K562 (cell line): ENCODE data around the gene CSTPP1. TPM values are rescaled to one million over a fixed set of nuclear protein-coding genes. Genes with fewer than 3 reads are reported as not detected.
A peak's percentile ranks its signal among the peaks of the same experiment; 100 is the strongest.

Experiments used
- BRD4 ChIP-seq: fragments of 200-600 bp; sonication (generic); IDR thresholded peaks from 2 replicates; pipeline ENCODE4 v1.6.1; 2017; ENCODE audit warnings: inconsistent platforms
- EGR1 ChIP-seq: fragments of 450-650 bp; conservative IDR thresholded peaks from 2 replicates; pipeline ENCODE4 v1.6.1; 2017; ENCODE audit warnings: mild to moderate bottlenecking
- HNRNPK ChIP-seq: fragments of 200-400 bp; formaldehyde crosslinking; IDR thresholded peaks from one replicate; pipeline ENCODE4 v1.6.1; 2018; ENCODE audit warnings: mild to moderate bottlenecking, low read depth, low read length; ENCODE audit not compliant: poor library complexity, severe bottlenecking
- KAT8 ChIP-seq: fragments of 450-650 bp; IDR thresholded peaks from 2 replicates; pipeline ENCODE4 v1.6.1; 2016; ENCODE audit warnings: low read depth, mild to moderate bottlenecking
- MCM7 ChIP-seq, 2 experiments: fragments of 450-650 bp; IDR thresholded peaks; 2 replicates each; pipeline ENCODE4 v1.6.1; 2016 to 2018
- MTA3 ChIP-seq: fragments of 450-650 bp; formaldehyde crosslinking; IDR thresholded peaks from 2 replicates; pipeline ENCODE4 v1.6.1; 2017; ENCODE audit warnings: mild to moderate bottlenecking, borderline replicate concordance
- NFATC3 ChIP-seq: fragments of 450-650 bp; IDR thresholded peaks from 2 replicates; pipeline ENCODE4 v1.6.1; 2017; ENCODE audit warnings: mild to moderate bottlenecking
- RHOXF2B ChIP-seq: fragments of 250-450 bp; sonication (Bioruptor Pico); conservative IDR thresholded peaks from 2 replicates; pipeline ENCODE4 v1.5.1; 2021
- SMAD4 ChIP-seq: fragments of 250-450 bp; sonication (Bioruptor Pico); conservative IDR thresholded peaks from 2 replicates; pipeline ENCODE4 v1.8.0; 2021; ENCODE audit warnings: inconsistent platforms, mild to moderate bottlenecking, moderate library complexity
- TAF9B ChIP-seq: fragments of 450-650 bp; IDR thresholded peaks from 2 replicates; pipeline ENCODE4 v1.6.1; 2018; ENCODE audit warnings: mild to moderate bottlenecking; ENCODE audit not compliant: partially characterized antibody
- ZNF354B ChIP-seq: fragments of 250-450 bp; sonication (Bioruptor Pico); IDR thresholded peaks from 2 replicates; pipeline ENCODE4 v1.4.0; 2020
- ZNF717 ChIP-seq: fragments of 250-450 bp; sonication (Bioruptor Pico); IDR thresholded peaks from 2 replicates; pipeline ENCODE4 v1.5.0; 2021
- polyA plus RNA-seq, 8 experiments: library from polyadenylated mRNA; depleted of rRNA in 4 of 8; stranded (reverse) in 5 of 8; unstranded in 3 of 8; fragments of >200 nt; fragmentation: Nextera tagmentation in 2 of 8; fragmentation: Illumina TruSeq in 1 of 8; extraction: Ambion mirVana in 2 of 8; extraction: Trizol in 1 of 8; gene quantifications; 2 replicates each; pipeline versions ENCODE4 v1.2.1 to v1.2.3, GENCODE V29; 2011 to 2014; ENCODE audit warnings: inconsistent platforms in 1 of 8, missing spikeins in 1 of 8
- total RNA-seq, 7 experiments: library from RNA; depleted of rRNA in 6 of 7; stranded (reverse); fragments of >200 nt in 6 of 7; fragmentation: Illumina TruSeq in 2 of 7; extraction: Trizol in 2 of 7; gene quantifications; 2 replicates each; pipeline versions ENCODE4 v1.2.1 to v1.2.3, GENCODE V29; 2011 to 2021; ENCODE audit warnings: low replicate concordance in 1 of 7
- TF ChIP-seq, protein P1 (sequence below): fragments of 250-450 bp; sonication (Bioruptor Pico); IDR thresholded peaks from 2 replicates; pipeline ENCODE4 v1.5.0; 2021; ENCODE audit warnings: mild to moderate bottlenecking, borderline replicate concordance
- TF ChIP-seq, protein P2 (sequence below): IDR thresholded peaks from 2 replicates; pipeline ENCODE4 v1.6.1; 2011; ENCODE audit warnings: borderline replicate concordance, low read depth, mild to moderate bottlenecking, moderate library complexity, low read length; ENCODE audit not compliant: insufficient read depth, poor library complexity, severe bottlenecking
- TF ChIP-seq, protein P3 (sequence below): fragments of 450-650 bp; IDR thresholded peaks from 2 replicates; pipeline ENCODE4 v1.6.1; 2016; ENCODE audit warnings: low read depth

CSTPP1 gene
- total and polyA plus RNA-seq, 9 of the 15 experiments (the other 6 are each of a cell fraction or from before 2014, with no cell fraction given), result 6.5 to 17.8 (median 9.2) TPM

DNA sequence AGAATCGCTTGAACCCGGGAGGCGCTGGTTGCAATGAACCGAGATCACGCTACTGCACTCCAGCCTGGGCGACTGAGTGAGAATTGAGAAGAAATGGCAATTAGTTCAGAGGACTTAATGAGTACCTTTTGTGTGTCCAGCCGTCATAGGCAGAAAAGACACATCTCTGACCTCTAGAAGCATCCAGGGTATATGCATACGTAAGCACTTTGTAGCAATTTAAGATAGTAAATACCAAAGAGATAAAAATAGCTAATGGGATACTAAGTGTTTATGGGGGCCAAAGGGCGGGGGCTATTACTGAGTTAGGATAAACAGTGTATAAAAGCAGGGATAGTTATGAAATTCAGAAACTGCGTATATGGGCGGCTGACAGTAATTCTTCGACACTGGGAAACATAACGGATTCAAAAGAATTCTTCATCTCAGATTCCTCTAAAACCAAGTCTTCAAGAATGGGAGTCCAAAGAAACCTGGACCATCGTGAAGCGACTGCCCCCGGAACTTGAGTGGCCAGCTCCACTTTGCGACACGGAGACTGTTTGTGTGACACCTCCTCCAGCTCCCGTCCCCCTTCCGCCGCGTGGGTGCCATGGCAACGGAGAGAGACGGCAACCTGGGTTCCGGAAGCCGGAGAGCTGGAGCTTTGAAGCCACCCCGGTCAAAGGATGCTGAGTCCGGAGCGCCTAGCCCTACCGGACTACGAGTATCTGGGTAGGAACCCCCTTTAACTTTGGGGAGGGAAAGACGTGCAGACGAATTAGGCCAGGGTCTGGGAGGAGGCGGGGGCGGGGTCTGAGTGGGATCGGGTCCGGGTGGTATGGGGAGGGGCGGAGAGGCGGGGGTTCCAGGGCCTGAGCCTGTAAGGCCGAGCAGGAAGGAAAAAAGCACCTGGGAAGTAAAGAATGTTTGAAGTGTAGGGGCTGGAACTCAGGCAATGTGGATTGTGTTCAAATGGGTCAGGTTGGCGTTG is at the start of gene CSTPP1 (continued):
- TF ChIP-seq, protein P1, sequence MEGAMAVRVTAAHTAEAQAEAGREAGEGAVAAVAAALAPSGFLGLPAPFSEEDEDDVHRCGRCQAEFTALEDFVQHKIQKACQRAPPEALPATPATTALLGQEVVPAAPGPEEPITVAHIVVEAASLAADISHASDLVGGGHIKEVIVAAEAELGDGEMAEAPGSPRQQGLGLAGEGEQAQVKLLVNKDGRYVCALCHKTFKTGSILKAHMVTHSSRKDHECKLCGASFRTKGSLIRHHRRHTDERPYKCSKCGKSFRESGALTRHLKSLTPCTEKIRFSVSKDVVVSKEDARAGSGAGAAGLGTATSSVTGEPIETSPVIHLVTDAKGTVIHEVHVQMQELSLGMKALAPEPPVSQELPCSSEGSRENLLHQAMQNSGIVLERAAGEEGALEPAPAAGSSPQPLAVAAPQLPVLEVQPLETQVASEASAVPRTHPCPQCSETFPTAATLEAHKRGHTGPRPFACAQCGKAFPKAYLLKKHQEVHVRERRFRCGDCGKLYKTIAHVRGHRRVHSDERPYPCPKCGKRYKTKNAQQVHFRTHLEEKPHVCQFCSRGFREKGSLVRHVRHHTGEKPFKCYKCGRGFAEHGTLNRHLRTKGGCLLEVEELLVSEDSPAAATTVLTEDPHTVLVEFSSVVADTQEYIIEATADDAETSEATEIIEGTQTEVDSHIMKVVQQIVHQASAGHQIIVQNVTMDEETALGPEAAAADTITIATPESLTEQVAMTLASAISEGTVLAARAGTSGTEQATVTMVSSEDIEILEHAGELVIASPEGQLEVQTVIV (CRISPR knock-in tag), result no peak
- TF ChIP-seq ZNF354B (CRISPR knock-in tag), result no peak
- no peak for TF ChIP-seq HNRNPK
- no peak for TF ChIP-seq BRD4
- peak; percentile 63 for TF ChIP-seq EGR1
- TF ChIP-seq, protein P2, sequence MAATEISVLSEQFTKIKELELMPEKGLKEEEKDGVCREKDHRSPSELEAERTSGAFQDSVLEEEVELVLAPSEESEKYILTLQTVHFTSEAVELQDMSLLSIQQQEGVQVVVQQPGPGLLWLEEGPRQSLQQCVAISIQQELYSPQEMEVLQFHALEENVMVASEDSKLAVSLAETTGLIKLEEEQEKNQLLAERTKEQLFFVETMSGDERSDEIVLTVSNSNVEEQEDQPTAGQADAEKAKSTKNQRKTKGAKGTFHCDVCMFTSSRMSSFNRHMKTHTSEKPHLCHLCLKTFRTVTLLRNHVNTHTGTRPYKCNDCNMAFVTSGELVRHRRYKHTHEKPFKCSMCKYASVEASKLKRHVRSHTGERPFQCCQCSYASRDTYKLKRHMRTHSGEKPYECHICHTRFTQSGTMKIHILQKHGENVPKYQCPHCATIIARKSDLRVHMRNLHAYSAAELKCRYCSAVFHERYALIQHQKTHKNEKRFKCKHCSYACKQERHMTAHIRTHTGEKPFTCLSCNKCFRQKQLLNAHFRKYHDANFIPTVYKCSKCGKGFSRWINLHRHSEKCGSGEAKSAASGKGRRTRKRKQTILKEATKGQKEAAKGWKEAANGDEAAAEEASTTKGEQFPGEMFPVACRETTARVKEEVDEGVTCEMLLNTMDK, result no peak
- 0 out of 2 replicates have a peak, but pooled peaks have one; percentile 25 for TF ChIP-seq MTA3
- TF ChIP-seq RHOXF2B (CRISPR knock-in tag), result no peak
- TF ChIP-seq TAF9B, result peak; percentile 43
- peak; percentile 54; the same call in 1 of the 2 replicates for TF ChIP-seq NFATC3
- TF ChIP-seq, protein P3, sequence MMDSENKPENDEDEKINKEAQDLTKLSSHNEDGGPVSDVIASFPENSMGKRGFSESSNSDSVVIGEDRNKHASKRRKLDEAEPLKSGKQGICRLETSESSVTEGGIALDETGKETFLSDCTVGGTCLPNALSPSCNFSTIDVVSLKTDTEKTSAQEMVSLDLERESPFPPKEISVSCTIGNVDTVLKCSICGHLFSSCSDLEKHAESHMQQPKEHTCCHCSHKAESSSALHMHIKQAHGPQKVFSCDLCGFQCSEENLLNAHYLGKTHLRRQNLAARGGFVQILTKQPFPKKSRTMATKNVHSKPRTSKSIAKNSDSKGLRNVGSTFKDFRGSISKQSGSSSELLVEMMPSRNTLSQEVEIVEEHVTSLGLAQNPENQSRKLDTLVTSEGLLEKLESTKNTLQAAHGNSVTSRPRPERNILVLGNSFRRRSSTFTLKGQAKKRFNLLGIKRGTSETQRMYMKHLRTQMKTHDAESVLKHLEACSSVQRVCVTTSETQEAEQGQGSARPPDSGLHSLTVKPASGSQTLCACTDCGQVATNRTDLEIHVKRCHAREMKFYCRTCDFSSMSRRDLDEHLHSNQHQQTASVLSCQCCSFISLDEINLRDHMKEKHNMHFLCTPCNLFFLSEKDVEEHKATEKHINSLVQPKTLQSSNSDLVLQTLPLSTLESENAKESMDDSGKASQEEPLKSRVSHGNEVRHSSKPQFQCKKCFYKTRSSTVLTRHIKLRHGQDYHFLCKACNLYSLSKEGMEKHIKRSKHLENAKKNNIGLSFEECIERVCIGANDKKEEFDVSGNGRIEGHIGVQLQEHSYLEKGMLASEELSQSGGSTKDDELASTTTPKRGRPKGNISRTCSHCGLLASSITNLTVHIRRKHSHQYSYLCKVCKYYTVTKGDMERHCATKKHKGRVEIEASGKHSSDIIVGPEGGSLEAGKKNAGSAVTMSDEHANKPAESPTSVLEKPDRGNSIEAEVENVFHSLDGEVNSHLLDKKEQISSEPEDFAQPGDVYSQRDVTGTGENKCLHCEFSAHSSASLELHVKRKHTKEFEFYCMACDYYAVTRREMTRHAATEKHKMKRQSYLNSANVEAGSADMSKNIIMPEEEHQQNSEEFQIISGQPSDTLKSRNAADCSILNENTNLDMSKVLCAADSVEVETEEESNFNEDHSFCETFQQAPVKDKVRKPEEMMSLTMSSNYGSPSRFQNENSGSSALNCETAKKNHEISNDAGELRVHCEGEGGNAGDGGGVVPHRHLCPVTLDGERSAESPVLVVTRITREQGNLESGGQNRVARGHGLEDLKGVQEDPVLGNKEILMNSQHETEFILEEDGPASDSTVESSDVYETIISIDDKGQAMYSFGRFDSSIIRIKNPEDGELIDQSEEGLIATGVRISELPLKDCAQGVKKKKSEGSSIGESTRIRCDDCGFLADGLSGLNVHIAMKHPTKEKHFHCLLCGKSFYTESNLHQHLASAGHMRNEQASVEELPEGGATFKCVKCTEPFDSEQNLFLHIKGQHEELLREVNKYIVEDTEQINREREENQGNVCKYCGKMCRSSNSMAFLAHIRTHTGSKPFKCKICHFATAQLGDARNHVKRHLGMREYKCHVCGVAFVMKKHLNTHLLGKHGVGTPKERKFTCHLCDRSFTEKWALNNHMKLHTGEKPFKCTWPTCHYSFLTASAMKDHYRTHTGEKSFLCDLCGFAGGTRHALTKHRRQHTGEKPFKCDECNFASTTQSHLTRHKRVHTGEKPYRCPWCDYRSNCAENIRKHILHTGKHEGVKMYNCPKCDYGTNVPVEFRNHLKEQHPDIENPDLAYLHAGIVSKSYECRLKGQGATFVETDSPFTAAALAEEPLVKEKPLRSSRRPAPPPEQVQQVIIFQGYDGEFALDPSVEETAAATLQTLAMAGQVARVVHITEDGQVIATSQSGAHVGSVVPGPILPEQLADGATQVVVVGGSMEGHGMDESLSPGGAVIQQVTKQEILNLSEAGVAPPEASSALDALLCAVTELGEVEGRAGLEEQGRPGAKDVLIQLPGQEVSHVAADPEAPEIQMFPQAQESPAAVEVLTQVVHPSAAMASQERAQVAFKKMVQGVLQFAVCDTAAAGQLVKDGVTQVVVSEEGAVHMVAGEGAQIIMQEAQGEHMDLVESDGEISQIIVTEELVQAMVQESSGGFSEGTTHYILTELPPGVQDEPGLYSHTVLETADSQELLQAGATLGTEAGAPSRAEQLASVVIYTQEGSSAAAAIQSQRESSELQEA, result no peak
- TF ChIP-seq SMAD4 (CRISPR knock-in tag), result no peak
- no peak for TF ChIP-seq MCM7 (IDR thresholded peaks at IDR 0.05)
- no peak for TF ChIP-seq ZNF717
- TF ChIP-seq KAT8, result no peak
